ENCODE measurements around the gene SPIRE1.
"Not testable (repeated sequence)": the region's sequence is repeated elsewhere in the genome, so short reads cannot be mapped to it uniquely, and the experiment has no call there.

Gene SPIRE1

DNA sequence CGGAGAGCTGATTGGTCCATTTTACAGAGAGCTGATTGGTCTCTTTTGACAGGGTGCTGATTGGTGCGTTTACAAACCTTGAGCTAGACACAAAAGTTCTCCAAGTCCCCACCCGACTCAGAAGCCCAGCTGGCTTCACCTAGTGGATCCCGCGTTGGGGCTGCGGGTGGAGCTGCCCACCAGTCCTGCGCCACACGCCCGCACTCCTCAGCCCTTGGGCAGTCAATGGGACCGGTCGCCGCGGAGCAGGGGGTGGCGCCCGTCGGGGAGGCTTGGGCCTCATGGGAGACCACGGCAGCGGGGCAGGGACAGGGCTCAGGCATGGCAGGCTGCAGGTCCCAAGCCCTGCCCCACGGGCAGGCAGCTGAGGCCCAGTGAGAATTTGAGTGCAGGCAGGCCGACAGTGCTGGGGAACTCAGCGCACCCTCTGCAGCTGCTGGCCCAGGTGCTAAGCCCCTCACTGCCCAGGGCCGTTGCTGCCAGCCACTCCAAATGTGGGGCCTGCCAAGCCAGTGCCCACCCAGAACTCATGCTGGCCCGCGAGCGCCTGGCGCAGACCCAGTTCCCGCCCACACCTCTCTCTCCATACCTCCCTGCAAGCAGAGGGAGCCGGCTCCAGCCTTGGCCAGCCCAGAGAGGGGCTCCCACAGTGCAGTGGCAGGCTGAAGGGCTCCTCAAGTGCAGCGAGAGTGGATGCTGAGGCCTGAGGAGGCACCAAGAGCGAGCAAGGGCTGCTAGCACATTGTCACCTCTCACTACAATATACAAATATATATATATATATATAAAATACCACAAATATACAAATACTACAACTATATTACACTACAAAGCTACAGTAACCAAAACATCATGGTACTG is 100.7 kb downstream of the SPIRE1 start:
- DNase-seq (ENCODE audit: insufficient read length, low spot score) (no peak), FAIRE-seq (no peak)

DNA sequence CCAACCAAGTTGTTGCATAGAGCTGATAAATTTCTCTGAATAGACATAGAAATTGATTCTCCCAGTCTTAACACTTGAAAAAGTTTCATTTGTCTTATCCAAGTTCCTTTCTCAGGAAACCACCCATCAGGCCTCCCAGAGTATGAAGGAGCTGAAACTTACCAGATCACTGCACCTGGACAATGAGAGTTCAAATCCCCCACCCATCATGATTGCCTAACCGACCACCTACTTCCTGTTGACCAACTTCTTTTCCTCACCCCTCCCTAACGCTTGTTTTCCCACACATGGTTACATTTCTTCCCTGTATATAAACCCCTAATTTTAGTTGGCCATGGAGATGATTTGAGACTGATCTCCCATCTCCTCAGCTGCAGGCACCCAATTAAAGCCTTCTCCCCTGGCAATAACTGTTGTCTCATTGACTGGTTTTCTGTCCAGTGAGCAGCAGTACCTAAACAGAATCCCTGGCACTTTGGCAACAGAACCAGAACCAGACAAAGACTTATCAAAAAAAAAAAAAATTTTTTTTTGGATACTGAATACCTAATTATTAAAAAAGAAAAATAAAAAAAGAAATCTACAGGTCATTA is 103.0 kb downstream of the SPIRE1 start:
- no peak for DNase-seq (ENCODE audit: insufficient read length, low spot score)
- no peak for FAIRE-seq

DNA sequence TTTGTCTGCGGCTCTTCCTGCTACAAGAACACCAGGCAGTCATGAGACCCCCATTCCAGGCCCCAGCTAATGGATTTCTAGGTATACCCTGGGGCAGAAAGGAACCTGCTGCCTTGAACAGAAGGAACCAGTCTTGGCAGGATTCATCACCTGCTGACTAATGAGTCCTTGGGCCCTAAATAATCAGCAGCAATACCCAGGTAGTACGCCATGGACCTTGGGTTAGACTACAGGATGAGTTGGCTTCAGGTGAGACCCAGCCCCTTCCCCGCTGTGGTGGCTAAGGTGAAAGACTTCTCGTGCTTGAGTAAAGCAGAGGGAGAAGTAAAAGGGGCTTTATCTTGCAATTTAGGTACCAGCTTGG is 105.0 kb downstream of the SPIRE1 start:
- DNase-seq (ENCODE audit: insufficient read length, low spot score) (no peak), FAIRE-seq (no peak)

DNA sequence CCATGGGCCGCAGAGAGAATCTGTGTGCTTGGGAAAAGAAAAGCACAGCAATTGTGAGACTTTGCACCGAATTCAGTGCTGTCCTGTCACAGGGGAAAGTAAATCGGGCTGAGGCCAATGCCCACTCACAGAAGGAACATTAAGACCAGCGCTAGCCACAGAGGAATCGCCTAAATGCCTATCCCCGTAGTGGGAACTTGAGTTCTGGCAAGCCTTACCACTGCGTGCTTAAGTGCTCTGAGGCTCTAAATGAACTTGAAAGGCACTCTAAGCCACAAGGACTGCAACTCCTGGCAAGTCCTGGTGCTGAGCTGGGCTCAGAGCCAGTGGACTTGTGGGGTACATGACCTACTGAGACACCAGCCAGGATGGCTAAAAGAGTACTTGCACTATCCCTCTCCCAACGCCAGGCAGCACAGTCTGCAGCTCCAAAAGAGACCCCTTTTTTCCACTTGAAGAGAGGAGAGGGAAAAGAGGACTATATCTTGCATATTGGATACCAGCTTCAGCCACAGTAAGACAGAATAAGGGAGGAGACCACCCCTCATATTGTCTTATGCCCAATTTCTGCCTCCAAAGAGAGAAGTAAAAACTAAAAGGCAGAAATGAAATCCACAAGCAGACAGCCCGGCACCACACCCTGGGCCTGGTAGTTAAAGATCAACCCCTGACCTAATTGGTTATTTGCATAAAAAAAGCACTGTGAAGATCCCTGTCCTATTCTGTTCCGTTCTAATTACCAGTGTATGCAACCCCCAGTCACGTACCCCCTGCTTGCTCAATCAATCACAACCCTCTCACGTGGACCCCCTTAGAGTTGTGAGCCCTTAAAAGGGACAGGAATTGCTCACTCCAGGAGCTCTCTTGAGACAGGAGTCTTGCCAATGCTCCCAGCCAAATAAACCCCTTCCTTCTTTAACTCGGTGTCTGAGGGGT is 105.7 kb downstream of the SPIRE1 start:
- DNase-seq (ENCODE audit: insufficient read length, low spot score); FAIRE-seq: not testable (repeated sequence)

DNA sequence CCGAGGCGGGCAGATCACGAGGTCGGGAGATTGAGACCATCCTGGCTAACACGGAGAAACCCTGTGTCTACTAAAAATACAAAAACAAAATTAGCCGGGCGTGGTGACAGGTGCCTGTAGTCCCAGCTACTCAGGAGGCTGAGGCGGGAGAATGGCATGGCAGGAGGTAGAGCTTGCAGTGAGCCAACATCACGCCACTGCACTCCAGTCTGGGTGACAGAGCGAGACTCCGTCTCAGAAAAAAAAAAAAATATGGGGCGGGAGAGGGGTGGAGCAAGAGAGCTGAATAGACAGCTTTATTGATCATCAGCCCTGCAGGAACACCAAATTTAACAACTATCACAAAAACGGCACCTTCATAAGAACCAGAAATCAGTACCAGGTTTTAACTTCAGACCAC is 106.4 kb downstream of the SPIRE1 start:
- not testable (repeated sequence) for FAIRE-seq; DNase-seq (ENCODE audit: insufficient read length, low spot score)

DNA sequence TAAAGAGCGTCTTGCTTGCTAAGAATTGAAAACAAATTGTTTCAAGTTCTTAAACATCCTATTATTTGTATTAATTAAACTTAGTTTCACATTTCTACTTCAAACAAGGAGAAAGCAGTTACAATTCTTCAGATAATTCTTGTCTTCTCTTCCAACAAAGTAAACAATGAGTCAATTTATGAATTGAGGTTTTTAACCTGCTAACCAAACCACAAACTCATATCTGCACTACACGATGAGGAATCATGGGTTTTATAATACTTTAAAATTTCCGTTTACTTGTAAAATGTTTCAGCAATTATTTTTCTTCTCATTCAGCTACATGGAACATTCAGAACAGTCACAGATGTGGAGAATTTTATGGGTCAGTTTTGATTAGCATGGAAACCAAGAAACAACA is 114.2 kb downstream of the SPIRE1 start:
- FAIRE-seq: no peak

DNA sequence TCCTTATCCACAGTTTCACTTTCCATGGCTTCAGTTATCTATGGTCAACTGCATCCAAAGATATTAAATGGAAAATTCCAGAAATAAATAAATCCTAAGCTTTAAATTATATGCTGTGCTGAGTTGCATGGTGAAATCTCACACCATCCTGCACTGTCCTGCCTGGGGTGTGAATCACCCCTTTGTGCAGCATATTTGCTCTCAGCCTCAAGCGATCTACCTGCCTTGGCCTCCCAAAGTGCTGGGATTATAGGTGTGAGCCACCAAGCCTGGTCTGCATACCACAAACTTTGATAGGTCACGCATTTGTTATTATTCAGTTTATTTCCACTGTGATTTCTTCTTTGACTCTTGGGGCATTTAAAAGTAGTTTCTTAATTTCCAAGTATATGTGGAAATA is 117.2 kb downstream of the SPIRE1 start:
- FAIRE-seq (no peak), DNase-seq (ENCODE audit: insufficient read length, low spot score) (no peak)

More for the DNA sequence above, 114.2 kb downstream of the SPIRE1 start:
- DNase-seq (ENCODE audit: insufficient read length, low spot score): no peak

DNA sequence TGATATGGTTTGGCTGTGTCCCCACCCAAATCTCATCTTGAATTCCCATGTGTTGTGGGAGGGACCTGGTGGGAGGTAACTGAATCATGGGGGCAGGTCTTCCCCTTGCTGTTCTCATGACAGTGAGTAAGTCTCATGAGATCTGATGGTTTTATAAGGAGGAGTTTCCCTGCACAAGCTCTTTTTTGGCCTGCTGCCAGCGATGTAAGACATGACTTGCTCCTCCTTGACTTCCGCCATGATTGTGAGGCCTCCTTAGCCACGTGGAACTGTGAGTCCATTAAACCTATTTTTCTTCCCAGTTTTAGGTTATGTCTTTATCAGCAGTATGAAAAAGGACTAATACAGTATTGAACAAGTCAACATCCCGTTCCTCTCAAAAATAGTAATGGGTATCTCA is 118.7 kb downstream of the SPIRE1 start:
- not testable (repeated sequence) for DNase-seq (ENCODE audit: insufficient read length, low spot score); FAIRE-seq

DNA sequence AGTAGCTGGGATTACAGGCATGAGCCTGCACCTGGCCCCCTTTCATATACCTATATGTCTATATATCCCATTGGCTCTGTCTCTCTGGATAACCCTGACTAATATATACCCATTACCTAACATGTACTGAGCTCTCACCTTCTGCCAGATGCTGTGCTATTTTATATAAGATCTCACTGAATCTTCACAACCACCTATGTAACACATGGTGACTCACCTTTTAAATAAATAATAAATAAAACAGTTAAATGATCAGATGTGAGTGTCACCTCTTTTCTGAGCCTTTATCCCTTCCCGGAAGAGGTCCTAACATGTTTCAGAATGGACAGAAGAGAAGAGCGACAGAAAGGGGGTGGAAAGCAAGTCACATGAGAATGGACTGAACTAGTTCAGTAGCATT is 123.1 kb downstream of the SPIRE1 start:
- FAIRE-seq (no peak), DNase-seq (ENCODE audit: insufficient read length, low spot score) (no peak)

DNA sequence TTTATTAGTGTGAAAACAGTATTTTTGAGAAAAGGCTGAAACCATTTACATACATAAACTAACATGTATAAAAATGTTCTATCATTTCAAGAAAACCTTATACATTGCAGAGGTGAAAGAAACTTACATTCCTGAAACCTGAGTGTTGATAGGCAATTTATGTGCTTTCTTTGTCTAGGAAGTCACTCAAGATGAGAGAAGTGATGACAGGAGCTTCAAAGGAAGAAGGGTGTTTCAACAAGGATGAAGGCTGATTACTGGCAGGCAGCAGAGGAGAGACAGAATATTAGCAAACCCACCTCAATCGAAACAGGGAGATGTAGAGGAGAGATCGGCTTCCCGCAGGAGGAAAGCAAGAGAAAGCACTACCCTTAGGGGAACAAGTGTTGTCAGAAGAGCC is 125.2 kb downstream of the SPIRE1 start:
- no peak for DNase-seq (ENCODE audit: insufficient read length, low spot score)
- no peak for FAIRE-seq

DNA sequence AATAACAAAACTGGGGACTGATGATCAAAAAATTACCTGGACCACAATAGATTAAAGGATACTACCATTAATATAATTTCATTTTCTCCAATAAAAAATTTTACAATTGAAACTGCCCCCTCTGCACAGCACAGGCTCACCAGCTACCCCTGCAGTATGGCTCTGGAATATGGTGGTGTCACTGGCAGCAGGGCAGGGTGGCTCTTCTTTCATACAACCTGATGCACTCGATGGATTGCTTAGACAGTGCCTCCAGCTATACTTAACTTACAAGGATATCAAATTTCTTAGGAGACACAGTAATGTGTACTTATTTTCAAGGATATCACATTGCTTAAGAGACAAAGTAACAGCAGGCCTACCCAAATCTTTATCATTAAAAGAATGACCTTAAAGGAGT is 126.2 kb downstream of the SPIRE1 start:
- FAIRE-seq: no peak

DNA sequence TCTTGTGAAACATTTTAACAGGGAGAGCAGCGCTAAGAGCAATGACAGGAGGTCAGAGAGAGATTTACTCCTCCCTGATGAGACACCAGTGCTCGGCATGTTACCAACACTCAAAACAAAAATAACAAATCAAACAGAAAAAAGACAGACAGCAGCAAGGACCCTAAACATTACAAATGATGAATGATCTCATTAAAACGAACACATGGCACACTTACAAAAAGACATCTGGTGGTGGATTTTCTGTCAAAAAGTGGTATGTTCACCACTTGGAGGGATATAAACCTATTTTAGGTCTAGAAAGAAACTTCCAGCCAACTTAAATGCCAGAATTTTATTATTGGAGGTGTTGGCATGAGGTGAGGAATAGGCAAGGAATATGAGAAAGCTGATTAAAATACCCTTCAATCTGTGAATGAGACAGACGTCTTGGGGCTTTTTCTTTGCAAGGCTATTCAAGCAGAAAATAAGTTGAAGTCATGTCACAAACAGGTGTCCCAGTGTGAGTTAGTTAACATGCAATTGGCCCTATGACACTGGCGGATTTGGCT is 137.4 kb downstream of the SPIRE1 start:
- FAIRE-seq (no peak), DNase-seq (ENCODE audit: insufficient read length, low spot score) (peak; percentile 60)

More for the DNA sequence above, 126.2 kb downstream of the SPIRE1 start:
- DNase-seq (ENCODE audit: insufficient read length, low spot score): peak; percentile 38

DNA sequence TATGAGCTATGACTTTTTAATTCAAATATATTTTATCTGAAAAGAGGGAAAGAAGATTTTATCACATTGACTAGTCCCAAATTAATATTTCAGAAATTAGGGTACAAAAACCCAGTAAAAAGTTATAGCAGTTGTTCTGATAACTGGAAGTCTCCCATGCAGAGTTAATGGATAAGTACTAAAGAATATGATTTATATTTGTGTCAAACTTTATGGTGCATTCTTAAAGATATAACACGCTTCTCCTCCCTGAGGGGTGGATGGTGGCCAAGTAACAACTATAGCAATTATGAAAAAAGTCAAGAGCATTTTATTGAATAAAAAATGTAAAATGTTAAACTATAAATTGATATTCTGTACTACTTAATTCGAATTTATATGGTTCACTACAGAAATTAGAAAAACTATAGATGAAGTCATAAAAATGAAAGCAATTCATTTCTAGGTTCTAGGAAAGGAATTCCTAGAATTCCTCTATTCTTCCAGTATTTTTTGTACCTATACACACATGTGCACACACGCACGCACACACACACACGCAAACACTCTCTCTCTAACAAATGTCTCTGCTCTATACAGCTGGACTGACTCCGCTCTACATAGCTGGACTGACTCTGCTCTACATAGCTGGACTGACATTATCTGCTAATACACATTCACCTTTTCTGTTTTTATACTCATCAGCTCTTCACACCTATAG is 138.9 kb downstream of the SPIRE1 start:
- DNase-seq (ENCODE audit: insufficient read length, low spot score): no peak
- no peak for FAIRE-seq

DNA sequence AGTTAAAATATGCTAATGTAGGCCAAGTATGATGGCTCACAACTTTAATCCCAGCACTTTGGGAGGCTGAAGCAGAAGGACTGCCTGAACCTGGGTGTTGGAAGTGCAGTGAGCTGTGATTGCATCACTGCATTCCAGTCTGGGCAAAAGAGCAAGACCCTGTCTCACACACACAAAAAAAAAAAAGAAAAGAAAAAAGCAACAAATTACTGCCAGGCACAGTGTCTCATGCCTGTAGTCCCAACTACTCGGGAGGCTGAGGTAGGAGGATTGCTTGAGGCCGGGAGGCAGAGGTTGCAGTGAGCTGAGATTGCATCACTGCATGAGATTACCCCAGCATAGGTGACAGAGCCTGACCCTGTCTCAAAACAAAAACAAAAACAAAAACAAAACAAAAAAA is 139.6 kb downstream of the SPIRE1 start:
- DNase-seq (ENCODE audit: insufficient read length, low spot score) (no peak), FAIRE-seq (peak; percentile 44)

DNA sequence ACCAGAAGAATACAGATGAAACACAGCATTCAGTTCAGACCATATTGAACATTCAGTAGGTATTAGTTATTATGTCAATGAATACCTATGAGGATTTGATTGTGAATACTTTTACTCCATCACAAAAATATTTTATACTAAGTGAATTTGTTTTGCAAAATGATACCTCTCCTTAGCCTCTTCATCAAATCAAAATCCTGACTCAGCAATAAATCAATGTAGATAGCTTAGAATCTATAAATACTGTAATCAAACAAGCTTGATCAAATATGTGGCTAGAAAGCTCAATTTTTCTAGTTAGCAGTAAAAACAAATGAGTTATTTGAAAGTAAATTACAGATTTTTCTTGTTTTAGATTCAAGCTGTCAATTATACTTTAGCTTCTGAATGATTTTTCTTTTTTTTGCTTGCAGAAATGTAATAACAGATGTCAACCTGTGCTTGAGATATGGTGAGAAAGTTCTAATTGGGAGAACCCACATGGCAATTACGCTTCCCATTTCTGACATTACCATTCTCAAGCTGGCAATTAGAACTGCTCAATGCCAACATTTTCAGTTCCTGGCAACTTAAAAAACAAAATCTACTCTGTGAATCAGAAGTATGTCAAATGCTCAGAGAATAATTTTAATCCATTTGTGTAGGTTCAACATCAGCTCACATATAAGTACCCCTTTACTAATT is 140.6 kb downstream of the SPIRE1 start:
- DNase-seq (ENCODE audit: insufficient read length, low spot score): no peak
- no peak for FAIRE-seq

DNA sequence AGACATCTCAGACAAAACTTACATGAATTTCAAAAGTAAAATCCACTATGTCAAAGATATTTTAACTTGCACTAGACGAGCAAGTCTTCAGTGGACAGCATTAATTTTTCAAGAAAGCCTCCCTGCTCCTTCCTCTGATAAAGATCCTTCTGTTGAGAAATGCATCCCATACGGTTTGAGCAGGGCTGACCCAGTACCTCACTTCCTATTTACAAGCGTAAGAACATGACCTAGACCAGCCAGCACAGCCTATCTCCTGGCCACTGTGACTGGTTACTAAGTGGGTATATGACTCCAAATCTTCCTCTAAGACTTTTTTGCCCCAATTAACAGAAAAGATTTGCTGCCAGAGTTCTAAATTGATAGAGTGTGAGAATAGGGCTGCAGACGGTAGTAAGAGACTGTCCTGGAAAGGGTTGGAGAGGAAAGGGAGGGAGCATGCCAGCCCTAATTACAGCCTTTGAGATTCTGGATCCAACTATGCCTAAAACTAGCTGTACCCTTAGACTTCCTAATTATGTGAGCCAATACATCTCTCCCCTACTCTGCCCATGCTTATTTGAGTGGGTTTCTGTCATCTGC is 141.8 kb downstream of the SPIRE1 start:
- no peak for FAIRE-seq
- DNase-seq (ENCODE audit: insufficient read length, low spot score): no peak

DNA sequence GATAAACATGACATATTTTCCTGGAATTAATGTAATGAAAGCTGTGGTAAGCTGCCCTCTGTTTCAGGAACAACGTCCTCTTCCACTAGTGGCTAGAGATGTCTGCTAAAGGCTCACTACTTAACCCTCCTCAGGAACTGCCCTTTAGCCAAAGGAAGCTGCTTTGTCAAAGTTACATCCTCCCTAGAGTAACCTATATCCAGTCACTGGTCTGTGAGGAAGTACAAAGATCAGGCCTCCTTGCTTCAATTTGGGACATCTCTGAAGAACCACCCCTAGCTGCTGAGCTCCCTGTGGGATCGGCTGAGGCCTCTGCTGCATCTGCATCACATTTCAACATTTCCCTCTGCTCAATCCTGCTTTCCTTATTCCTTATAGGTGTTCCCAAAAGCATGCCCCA is 142.4 kb downstream of the SPIRE1 start:
- DNase-seq (ENCODE audit: insufficient read length, low spot score) (no peak), FAIRE-seq (no peak)

DNA sequence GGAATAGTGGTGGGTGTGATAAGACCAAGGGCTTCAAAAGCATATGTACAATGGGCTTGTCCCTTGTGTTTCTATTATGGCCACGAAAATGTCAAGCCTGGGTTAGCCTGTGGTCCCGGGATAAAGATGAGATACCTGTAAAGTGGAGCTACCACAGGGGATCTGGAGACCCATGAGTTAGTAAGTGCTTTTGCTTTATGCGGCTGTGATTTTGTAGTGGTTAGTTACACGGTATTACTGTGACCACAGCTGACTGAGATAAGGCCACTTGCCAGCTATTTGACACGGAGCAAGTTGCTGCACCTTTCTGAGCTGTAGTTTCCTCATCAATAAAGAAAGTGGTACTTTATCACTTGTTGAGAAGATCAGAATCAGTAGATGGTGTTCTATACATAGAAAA is 150.9 kb downstream of the SPIRE1 start:
- FAIRE-seq (no peak), DNase-seq (ENCODE audit: insufficient read length, low spot score) (no peak)

DNA sequence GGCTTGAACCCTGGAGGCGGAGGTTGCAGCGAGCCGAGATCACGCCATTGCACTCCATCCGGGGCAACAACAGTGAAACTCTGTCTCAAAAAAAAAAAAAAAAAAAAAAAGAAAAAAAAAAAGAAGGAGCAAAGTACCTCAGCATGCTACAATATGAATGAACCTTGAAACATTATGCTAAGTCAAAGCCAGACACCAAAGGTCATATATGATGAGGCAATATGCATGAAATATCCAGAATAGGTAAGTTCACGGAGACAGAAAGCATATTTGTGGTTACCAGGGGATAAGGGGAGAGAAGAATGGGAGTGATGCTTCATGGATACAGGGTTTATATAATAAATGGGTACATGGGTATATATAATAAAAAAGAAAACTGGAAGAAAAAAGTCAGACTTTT is 156.9 kb downstream of the SPIRE1 start:
- FAIRE-seq (no peak), DNase-seq (ENCODE audit: insufficient read length, low spot score) (no peak)

All from HTR-8/SVneo (cell line).